Trophoblast cell (in vitro differentiated cells and primary cell): Measurements from ENCODE around the gene KRT24.

Experiments
- DNase-seq, 2 donors: peaks; one replicate each; pipeline ENCODE4 v3.0.0-alpha.2; 2016
- H2AFZ ChIP-seq: 2 replicates; pipeline ENCODE4 v1.6.1; 2013; ENCODE audit warnings: low read length, moderate library complexity, mild to moderate bottlenecking; ENCODE audit not compliant: insufficient read depth, poor library complexity
- H2AK5ac ChIP-seq: 2 replicates; pipeline ENCODE4 v1.6.1; 2013; ENCODE audit warnings: mild to moderate bottlenecking, low read length
- H2BK120ac ChIP-seq: 2 replicates; pipeline ENCODE4 v1.6.1; 2013; ENCODE audit warnings: low read length, mild to moderate bottlenecking, moderate library complexity; ENCODE audit not compliant: insufficient read depth, poor library complexity
- H2BK12ac ChIP-seq: 2 replicates; pipeline ENCODE4 v1.6.1; 2013; ENCODE audit warnings: mild to moderate bottlenecking, low read length, moderate library complexity
- H2BK5ac ChIP-seq: 2 replicates; pipeline ENCODE4 v1.6.1; 2013; ENCODE audit warnings: low read length, low read depth, moderate library complexity, mild to moderate bottlenecking; ENCODE audit not compliant: poor library complexity
- H3K14ac ChIP-seq: 2 replicates; pipeline ENCODE4 v1.6.1; 2013; ENCODE audit warnings: mild to moderate bottlenecking, low read length
- H3K18ac ChIP-seq: 2 replicates; pipeline ENCODE4 v1.6.1; 2013; ENCODE audit warnings: mild to moderate bottlenecking, low read length
- H3K23ac ChIP-seq: 2 replicates; pipeline ENCODE4 v1.6.1; 2013; ENCODE audit warnings: low read length
- H3K27ac ChIP-seq: 2 replicates; pipeline ENCODE4 v1.5.1; 2013; ENCODE audit warnings: low read depth, mild to moderate bottlenecking, inconsistent platforms, low read length, moderate library complexity
- H3K27me3 ChIP-seq: 2 replicates; pipeline ENCODE4 v1.6.1; 2013; ENCODE audit warnings: inconsistent platforms, mild to moderate bottlenecking, low read length, moderate library complexity; ENCODE audit not compliant: insufficient read depth
- H3K36me3 ChIP-seq, 2 experiments: 1 replicate in 1 of 2; 2 replicates in 1 of 2; pipeline ENCODE4 v1.6.1; 2013; ENCODE audit warnings: low read length in 2 of 2, mild to moderate bottlenecking in 2 of 2, moderate library complexity in 1 of 2; ENCODE audit not compliant: insufficient read depth in 2 of 2, control insufficient read depth in 1 of 2
- H3K4ac ChIP-seq: 2 replicates; pipeline ENCODE4 v1.6.1; 2013; ENCODE audit warnings: low read depth, mild to moderate bottlenecking, low read length, moderate library complexity
- H3K4me1 ChIP-seq, 2 experiments: 1 replicate in 1 of 2; 2 replicates in 1 of 2; pipeline ENCODE4 v1.6.1; 2013; ENCODE audit warnings: low read length in 2 of 2, mild to moderate bottlenecking in 2 of 2, moderate library complexity in 1 of 2; ENCODE audit not compliant: insufficient read depth in 2 of 2, control insufficient read depth in 1 of 2
- H3K4me2 ChIP-seq: 2 replicates; pipeline ENCODE4 v1.6.1; 2013; ENCODE audit warnings: inconsistent platforms, mild to moderate bottlenecking, low read length, moderate library complexity
- H3K4me3 ChIP-seq: 2 replicates; pipeline ENCODE4 v1.5.1; 2013; ENCODE audit warnings: mild to moderate bottlenecking, low read depth, low read length, inconsistent platforms
- H3K79me1 ChIP-seq: one replicate; pipeline ENCODE4 v1.6.1; 2013; ENCODE audit warnings: low read length
- H3K79me2 ChIP-seq: 2 replicates; pipeline ENCODE4 v1.6.1; 2013; ENCODE audit warnings: low read length, mild to moderate bottlenecking; ENCODE audit not compliant: control insufficient read depth, insufficient read depth, poor library complexity
- H3K9ac ChIP-seq: 2 replicates; pipeline ENCODE4 v1.6.1; 2013; ENCODE audit warnings: mild to moderate bottlenecking, low read length
- H3K9me3 ChIP-seq: 2 replicates; pipeline ENCODE4 v1.6.1; 2013; ENCODE audit warnings: low read depth, mild to moderate bottlenecking, control low read depth, inconsistent platforms, low read length; ENCODE audit not compliant: insufficient read depth
- H4K12ac ChIP-seq: 2 replicates; pipeline ENCODE4 v1.6.1; 2013; ENCODE audit warnings: low read depth, mild to moderate bottlenecking, low read length, moderate library complexity
- H4K8ac ChIP-seq: 2 replicates; pipeline ENCODE4 v1.6.1; 2013; ENCODE audit warnings: low read depth, mild to moderate bottlenecking, low read length, moderate library complexity
- H4K91ac ChIP-seq: one replicate; pipeline ENCODE4 v1.6.1; 2013; ENCODE audit warnings: low read depth, mild to moderate bottlenecking, low read length, moderate library complexity
- WGBS: extraction: QIAGEN DNeasy Blood & Tissue Kit; methylation state at CpG from one replicate; pipeline ENCODE4 v1.1.7; 2013; ENCODE audit warnings: missing lambda C conversion rate; ENCODE audit not compliant: insufficient read length, insufficient coverage; ENCODE audit errors: extremely low coverage; 5-methylcytosine and 5-hydroxymethylcytosine counted together

Gene KRT24

DNA sequence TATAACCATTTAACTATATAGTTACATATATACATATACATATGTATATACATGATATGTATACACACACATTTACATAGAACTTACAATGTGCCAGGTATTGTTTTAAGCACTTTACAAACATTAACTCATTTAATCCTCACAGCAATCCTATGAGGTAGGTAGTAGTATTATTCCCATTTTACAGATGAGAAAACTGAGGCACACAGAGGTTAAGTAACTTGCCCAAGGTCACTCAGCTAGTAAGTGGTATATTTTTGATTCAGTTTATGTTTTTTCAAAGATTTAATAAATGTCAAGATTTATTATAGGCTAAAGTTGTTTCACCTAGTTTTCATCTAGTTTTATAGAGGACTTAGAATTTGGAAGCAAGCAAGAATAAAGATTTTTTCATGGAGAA, 45.2 kb downstream of the KRT24 start:
- Histone ChIP-seq H3K36me3 (no peaks in the 10 kb centered on the region), H3K23ac (no peak overlapping the region), H2AK5ac (no peak overlapping the region), H3K14ac (no peak overlapping the region), H2BK12ac (no peak overlapping the region), H4K8ac (no peak overlapping the region), H2BK5ac (no peak overlapping the region), H2BK120ac (no peak overlapping the region), H3K79me2 (no peaks in the 10 kb centered on the region), H3K4ac (no peak overlapping the region), H4K91ac (no peak overlapping the region), H3K4me2 (no peak overlapping the region), H3K27me3 (no peaks in the 10 kb centered on the region), H3K9ac (no peak overlapping the region), H4K12ac (no peak overlapping the region), H3K4me1 (no peaks in the 10 kb centered on the region), H2AFZ (no peak overlapping the region), H3K9me3 (no peaks in the 10 kb centered on the region), H3K27ac (no peak overlapping the region), H3K79me1 (no peaks in the 10 kb centered on the region), H3K4me3 (no peak overlapping the region), H3K18ac (no peak overlapping the region)
- DNase-seq: no peak

DNA sequence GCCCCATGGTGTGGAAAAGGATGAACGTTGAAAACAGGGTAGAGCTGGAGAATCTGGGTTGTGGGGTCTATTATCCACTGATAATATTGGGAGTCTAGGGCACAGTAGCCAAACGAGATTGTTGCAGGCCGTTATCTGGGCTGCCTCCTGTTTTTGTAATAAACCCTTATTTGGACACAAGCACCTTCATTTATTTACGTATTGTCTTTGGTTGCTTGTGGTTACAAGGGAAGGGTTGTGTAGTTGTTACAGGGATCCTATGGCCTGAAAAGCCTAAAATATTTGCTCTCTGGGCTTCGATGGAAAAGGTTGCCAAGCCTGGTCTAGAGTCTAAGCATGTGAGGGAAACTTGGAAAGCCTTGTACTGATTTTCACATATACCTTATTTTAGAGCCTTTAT, 51.6 kb downstream of the KRT24 start:
- no peaks in the 10 kb centered on the region for H3K27me3 ChIP-seq
- H4K91ac ChIP-seq: no peak overlapping the region
- H2BK120ac ChIP-seq: no peak overlapping the region
- no peak overlapping the region for H2BK12ac ChIP-seq
- no peak overlapping the region for H3K4me3 ChIP-seq
- no peak for DNase-seq
- no peak overlapping the region for H3K9ac ChIP-seq
- H2BK5ac ChIP-seq: no peak overlapping the region
- no peak overlapping the region for H2AFZ ChIP-seq
- H3K79me2 ChIP-seq: peaks cover 11% of the 10 kb centered on the region
- no peak overlapping the region for H3K4me2 ChIP-seq
- no peak overlapping the region for H3K18ac ChIP-seq
- no peak overlapping the region for H3K4ac ChIP-seq
- peaks cover 13% of the 10 kb centered on the region for H3K79me1 ChIP-seq
- H4K12ac ChIP-seq: no peak overlapping the region
- H3K14ac ChIP-seq: no peak overlapping the region
- H3K9me3 ChIP-seq: no peaks in the 10 kb centered on the region
- peaks cover 4 to 5% of the 10 kb centered on the region in 2 experiments for H3K4me1 ChIP-seq
- no CpG with 5 or more reads among the region's 5 CpGs for WGBS
- no peak overlapping the region for H4K8ac ChIP-seq
- no peak overlapping the region for H2AK5ac ChIP-seq
- H3K23ac ChIP-seq: no peak overlapping the region
- H3K36me3 ChIP-seq: no peaks in the 10 kb centered on the region
- H3K27ac ChIP-seq: no peak overlapping the region

- Histone ChIP-seq H3K27ac (peak overlapping the region; percentile 92), H3K79me1 (peaks cover 13% of the 10 kb centered on the region), H3K27me3 (no peaks in the 10 kb centered on the region), H2BK5ac (peak overlapping the region; percentile 99), H3K4me3 (peak overlapping the region; percentile 95), H3K9me3 (no peaks in the 10 kb centered on the region), H2BK12ac (no peak overlapping the region), H3K4ac (peak overlapping the region; percentile 48), H3K36me3 (peaks cover 0 to 2% of the 10 kb centered on the region in 2 experiments), H2BK120ac (peak overlapping the region; percentile 97), H4K8ac (peak overlapping the region; percentile 100), H4K91ac (peak overlapping the region; percentile 97), H4K12ac (peak overlapping the region; percentile 95), H3K9ac (peak overlapping the region; percentile 99), H3K79me2 (peaks cover 11% of the 10 kb centered on the region), H3K18ac (peak overlapping the region; percentile 98), H2AK5ac (no peak overlapping the region), H2AFZ (peak overlapping the region; percentile 99), H3K23ac (no peak overlapping the region), H3K4me1 (peaks cover 4 to 7% of the 10 kb centered on the region in 2 experiments), H3K14ac (peak overlapping the region; percentile 100), H3K4me2 (peak overlapping the region; percentile 97)
- no CpG with 5 or more reads among the region's 28 CpGs for WGBS
- DNase-seq: peak in 1 of 2 donors; percentile 10
These were observed 55.1 kb downstream of the KRT24 start for GRCh38 chr17:40648384-40648968.
